HCT116 (cell line): ENCODE results near the gene CCDC121.

ENCODE experiments used
- CTCF ChIP-seq, 3 experiments: fragments of 200-600 bp in 1 of 3; sonication (generic) in 1 of 3; IDR thresholded peaks in 2 of 3; conservative IDR thresholded peaks in 1 of 3; 2 replicates each; pipeline ENCODE4 v1.5.1; 2012 to 2017; ENCODE audit warnings: low read depth in 2 of 3, low read length in 2 of 3, antibody characterized with exemption in 1 of 3, borderline replicate concordance in 1 of 3, control low read depth in 1 of 3, mild to moderate bottlenecking in 1 of 3, mixed read lengths in 1 of 3, mixed run types in 1 of 3, moderate library complexity in 1 of 3; ENCODE audit not compliant: insufficient read depth in 1 of 3
- EZH2phosphoT487 ChIP-seq: fragments of 200-600 bp; IDR thresholded peaks from 2 replicates; pipeline ENCODE4 v1.6.1; 2018; ENCODE audit warnings: antibody characterized with exemption, borderline replicate concordance
- POLR2A ChIP-seq: IDR thresholded peaks from 2 replicates; pipeline ENCODE4 v1.7.0; 2011; ENCODE audit warnings: borderline replicate concordance; ENCODE audit not compliant: insufficient read depth, insufficient read length; ENCODE audit errors: extremely low read depth
- SIN3A ChIP-seq: IDR thresholded peaks from 2 replicates; pipeline ENCODE4 v1.6.1; 2012; ENCODE audit warnings: low read depth
- TCF7L2 ChIP-seq: IDR thresholded peaks from 2 replicates; pipeline ENCODE4 v1.7.0; 2011; ENCODE audit warnings: borderline replicate concordance, inconsistent platforms; ENCODE audit not compliant: insufficient read depth, insufficient read length; ENCODE audit errors: extremely low read depth
- YY1 ChIP-seq: IDR thresholded peaks from 2 replicates; pipeline ENCODE4 v1.6.1; 2011; ENCODE audit warnings: low read length, low read depth, moderate library complexity, mild to moderate bottlenecking; ENCODE audit not compliant: insufficient replicate concordance; ENCODE audit errors: extremely low read depth
- ZFX ChIP-seq: fragments of 450-650 bp; IDR thresholded peaks from 2 replicates; pipeline ENCODE4 v1.6.1; 2017

- TF ChIP-seq CTCF (IDR thresholded peaks at IDR 0.05 in 2 of 3, conservative IDR thresholded peaks at IDR 0.05 in 1 of 3; ENCODE audit: borderline replicate concordance in 1 of 3, insufficient read depth in 1 of 3, low read depth in 2 of 3, low read length in 2 of 3) (no peak), YY1 (no peak), POLR2A (no peak), TCF7L2 (no peak), ZFX (no peak), EZH2phosphoT487 (no peak), SIN3A (no peak)
These were observed 3.9 kb downstream of the CCDC121 start for GRCh38 chr2:27624943-27625342.
